Activated T-helper 1 cell treated with anti-CD3 and anti-CD28 coated beads, Interleukin-12 subunit alpha, Interleukin-12 subunit beta, Interleukin-2, Interleukin-4 antibody, amounts not matched to agents 30 ng/mL and 10 ng/mL and 1 ng/mL, durations not matched to agents 14 hours and 24 hours and 36 hours (primary cell): ENCODE measurements around the gene KRT9. TPM values are rescaled to one million over a fixed set of nuclear protein-coding genes. Genes with fewer than 3 reads are reported as not detected.
"Not testable (repeated sequence)": the region's sequence is repeated elsewhere in the genome, so short reads cannot be mapped to it uniquely, and the experiment has no call there.

Experiments
- DNase-seq: peaks from one replicate; pipeline ENCODE4 v3.0.0; 2021; ENCODE audit warnings: low spot score
- H3K27ac Mint-ChIP-seq: one replicate; pipeline ENCODE4 v1.8.0; 2021; ENCODE audit warnings: mild to moderate bottlenecking, mixed read lengths
- H3K27me3 Mint-ChIP-seq: one replicate; pipeline ENCODE4 v1.8.0; 2022; ENCODE audit warnings: mild to moderate bottlenecking, moderate library complexity, mixed read lengths; ENCODE audit not compliant: insufficient read depth
- H3K36me3 Mint-ChIP-seq: one replicate; pipeline ENCODE4 v1.8.0; 2021; ENCODE audit warnings: low read depth, mixed read lengths
- H3K4me1 Mint-ChIP-seq: one replicate; pipeline ENCODE4 v1.8.0; 2021; ENCODE audit warnings: low read depth, mixed read lengths
- H3K4me3 Mint-ChIP-seq: one replicate; pipeline ENCODE4 v1.8.0; 2021; ENCODE audit warnings: mild to moderate bottlenecking, moderate library complexity, mixed read lengths
- H3K9me3 Mint-ChIP-seq: one replicate; pipeline ENCODE4 v1.8.0; 2021; ENCODE audit warnings: mixed read lengths
- intact Hi-C: fragments of 100-400 bp; cut with micrococcal nuclease; formaldehyde crosslinking; loops from one replicate; pipeline ENCODE4 v1.15.1; 2024
- total RNA-seq: library from RNA; stranded (reverse); gene quantifications from 2 replicates; pipeline ENCODE4 v1.2.3, GENCODE V29; 2022

The KRT9 gene
- total RNA-seq, 1 donor from 2014 or later, result not detected

DNA sequence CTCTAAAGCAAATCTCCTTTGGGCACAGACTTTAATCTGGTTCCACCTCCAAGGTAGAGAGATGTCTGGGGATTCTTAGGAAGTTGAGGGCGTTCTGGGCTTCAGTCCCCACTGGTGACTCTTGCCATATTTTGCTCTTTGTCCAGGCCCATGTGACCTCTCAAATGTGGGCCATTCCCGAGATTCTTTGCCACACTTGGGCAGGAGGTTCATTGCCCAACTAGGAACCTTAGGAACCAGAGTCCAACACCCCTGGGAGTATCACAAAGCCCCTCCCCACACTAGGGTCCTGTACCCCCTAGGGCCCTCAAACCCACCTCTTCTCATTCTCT, 8.4 kb upstream of the KRT9 start:
- Mint-ChIP-seq H3K4me1 (no peaks in the 10 kb centered on the region), H3K27ac (no peak overlapping the region), H3K4me3 (no peak overlapping the region), H3K27me3 (peaks cover 23% of the 10 kb centered on the region), H3K9me3 (no peaks in the 10 kb centered on the region), H3K36me3 (no peaks in the 10 kb centered on the region)
- intact Hi-C loops, result no loop called here
- DNase-seq, result no peak

DNA sequence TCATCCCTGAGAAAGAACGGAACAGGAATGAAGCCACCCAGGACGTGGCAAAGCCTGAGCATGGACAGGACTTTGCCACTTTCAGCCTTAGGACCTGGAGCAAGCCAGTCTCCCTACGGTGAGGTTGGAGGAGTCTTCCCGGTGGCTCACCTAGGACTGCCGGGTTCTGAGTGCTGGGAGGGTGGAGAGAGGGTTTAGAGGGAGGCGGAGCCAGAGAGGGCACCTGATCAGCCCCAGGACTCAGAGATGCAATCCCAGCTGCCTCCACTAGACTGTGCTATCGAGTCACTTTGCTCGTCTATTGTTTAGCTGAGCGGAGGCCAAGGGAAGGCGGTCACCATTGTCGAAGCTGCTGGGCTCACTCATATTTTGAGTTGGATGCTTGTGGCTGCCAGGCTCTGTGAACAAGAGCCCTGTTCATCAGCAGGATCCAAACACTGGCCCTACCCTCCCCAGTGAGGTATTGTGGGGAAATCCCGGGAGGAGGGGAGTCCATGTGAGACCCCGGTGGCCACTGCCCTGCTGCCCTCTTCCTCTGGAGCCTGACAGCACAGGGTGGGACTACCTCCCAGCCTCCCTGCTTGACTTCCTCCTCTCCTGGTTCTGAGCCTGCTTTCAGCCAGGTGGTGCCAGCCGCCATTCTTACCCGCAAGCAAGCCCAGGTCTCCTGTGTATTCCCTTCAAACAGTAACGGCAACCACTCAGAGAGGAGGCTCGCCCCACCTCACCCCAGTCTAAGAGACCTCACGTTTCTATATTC, 7.8 kb upstream of the KRT9 start:
- Mint-ChIP-seq H3K4me1 (no peaks in the 10 kb centered on the region), H3K27ac (no peak overlapping the region), H3K27me3 (peaks cover 23% of the 10 kb centered on the region), H3K4me3 (no peak overlapping the region), H3K36me3 (no peaks in the 10 kb centered on the region), H3K9me3 (no peaks in the 10 kb centered on the region)
- intact Hi-C loops, result loop anchor here (1.0 kb wide), 3 partner anchors 30 to 83 kb away; no protein-coding TSS in a partner anchor
- DNase-seq, result peak; percentile 62

DNA sequence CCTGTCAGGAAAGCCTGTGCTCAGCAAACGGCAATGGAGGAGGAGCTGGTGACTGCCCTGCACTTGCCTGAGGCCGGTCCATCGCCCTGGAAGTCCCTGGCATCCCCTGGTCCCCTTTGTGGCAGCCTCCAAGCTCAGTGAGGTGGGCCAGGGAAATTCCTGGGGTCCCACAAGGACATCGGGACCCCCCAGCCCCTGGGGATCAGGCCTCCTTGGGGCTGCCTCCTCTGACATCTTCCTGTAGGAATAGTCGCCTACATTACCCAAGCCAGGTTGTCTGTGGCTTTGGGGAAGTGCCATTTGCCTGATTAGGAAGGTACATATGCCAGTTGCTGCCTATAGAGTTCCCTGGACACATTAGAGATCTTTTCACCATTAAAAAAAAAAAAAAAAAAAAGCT, 7.1 kb upstream of the KRT9 start:
- Mint-ChIP-seq H3K9me3 (no peaks in the 10 kb centered on the region), H3K27ac (no peak overlapping the region), H3K4me1 (no peaks in the 10 kb centered on the region), H3K36me3 (no peaks in the 10 kb centered on the region), H3K27me3 (peaks cover 23% of the 10 kb centered on the region), H3K4me3 (no peak overlapping the region)
- intact Hi-C loops, result loop anchor here (1.0 kb wide), 3 partner anchors 30 to 83 kb away; no protein-coding TSS in a partner anchor
- no peak for DNase-seq

DNA sequence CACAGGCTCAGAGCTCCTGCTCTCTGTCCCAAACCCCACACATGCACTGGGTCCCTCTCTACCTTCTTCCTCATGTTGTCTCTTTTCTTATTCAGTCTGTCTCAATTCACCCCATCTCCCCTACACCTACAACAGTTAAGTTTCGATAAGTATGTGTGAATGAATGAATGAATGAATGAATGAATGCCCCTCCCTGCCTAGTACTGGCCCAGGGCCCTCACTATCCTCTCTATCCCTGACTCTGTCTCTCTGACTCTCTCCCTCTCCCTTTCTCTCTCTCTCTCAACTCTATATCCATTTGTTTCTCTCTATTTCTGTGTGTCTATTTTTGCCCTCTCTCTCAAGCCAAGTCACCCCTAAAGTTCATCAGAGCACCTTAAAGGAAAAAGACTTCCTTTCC, 6.7 kb upstream of the KRT9 start:
- Mint-ChIP-seq H3K4me3 (no peak overlapping the region), H3K27ac (no peak overlapping the region), H3K27me3 (peaks cover 24% of the 10 kb centered on the region), H3K36me3 (no peaks in the 10 kb centered on the region), H3K4me1 (no peaks in the 10 kb centered on the region), H3K9me3 (no peaks in the 10 kb centered on the region)
- DNase-seq, result no peak
- intact Hi-C loops, result no loop called here

DNA sequence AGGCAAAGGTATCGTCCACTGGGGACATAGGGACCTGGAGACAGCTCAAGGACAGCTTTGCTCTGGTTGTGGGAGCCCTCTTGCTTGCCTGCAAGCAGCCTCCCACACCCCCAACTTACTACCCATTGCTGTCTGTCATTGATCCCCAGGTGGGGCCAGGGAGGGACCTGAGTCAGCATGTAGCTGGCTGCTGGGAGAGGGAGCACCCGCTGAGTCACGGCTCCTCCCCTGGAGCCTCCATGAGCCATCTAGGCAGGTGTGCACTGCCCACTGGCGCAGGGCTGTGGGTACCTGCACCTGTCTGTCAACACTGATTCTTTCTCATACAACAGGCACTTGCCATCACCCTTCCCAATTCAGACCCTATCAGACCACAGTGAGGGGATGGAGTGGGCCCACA, 4.9 kb upstream of the KRT9 start:
- H3K4me1 Mint-ChIP-seq, H3K36me3 Mint-ChIP-seq, intact Hi-C loops, DNase-seq, H3K27ac Mint-ChIP-seq, H3K4me3 Mint-ChIP-seq, H3K9me3 Mint-ChIP-seq: not testable (repeated sequence)
- H3K27me3 Mint-ChIP-seq, result peaks cover 26% of the 10 kb centered on the region

DNA sequence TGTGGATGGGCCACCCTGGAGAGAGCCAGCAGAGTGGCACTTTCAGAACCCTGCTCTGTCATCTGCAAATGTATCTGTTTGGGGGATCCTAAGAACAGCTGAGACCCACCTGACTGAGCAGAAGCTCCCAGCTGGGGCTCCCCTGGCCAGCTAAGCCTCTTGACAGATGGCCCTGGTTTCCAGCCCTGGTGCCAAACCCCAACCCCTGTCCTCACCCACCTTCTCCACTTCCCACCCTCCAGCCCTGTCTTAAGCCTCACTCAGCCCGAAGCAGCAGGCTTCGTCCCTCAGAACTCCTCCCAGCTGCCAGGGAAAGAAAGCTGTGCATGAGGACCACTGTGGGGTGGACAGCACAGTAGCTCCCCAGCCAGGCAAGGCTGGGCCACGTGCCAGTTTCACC, 3.5 kb upstream of the KRT9 start:
- Mint-ChIP-seq H3K9me3 (no peaks in the 10 kb centered on the region), H3K4me3 (no peak overlapping the region), H3K4me1 (no peaks in the 10 kb centered on the region), H3K27me3 (peaks cover 27% of the 10 kb centered on the region), H3K27ac (no peak overlapping the region), H3K36me3 (no peaks in the 10 kb centered on the region)
- intact Hi-C loops, result no loop called here
- DNase-seq, result no peak

DNA sequence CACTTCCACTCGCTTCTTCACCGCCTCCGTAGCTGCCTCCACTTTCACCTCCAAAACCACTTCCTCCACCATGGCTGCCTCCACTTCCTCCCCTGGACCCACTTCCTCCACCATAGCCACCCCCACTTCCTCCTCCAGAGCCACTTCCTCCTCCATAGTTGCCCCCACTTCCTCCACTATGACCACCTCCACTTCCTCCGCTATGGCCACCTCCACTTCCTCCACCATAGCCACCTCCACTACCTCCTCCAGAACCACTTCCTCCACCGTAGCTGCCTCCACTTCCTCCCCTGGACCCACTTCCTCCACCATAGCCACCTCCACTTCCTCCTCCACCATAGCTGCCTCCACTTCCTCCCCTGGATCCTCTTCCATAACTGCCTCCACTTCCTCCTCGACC, 4.5 kb downstream of the KRT9 start:
- H3K4me1 Mint-ChIP-seq, result no peaks in the 10 kb centered on the region
- H3K27me3 Mint-ChIP-seq, result peaks cover 24% of the 10 kb centered on the region
- peak overlapping the region; percentile 67 for H3K27ac Mint-ChIP-seq
- no peaks in the 10 kb centered on the region for H3K36me3 Mint-ChIP-seq
- intact Hi-C loops, result no loop called here
- DNase-seq, result no peak
- peaks cover 8% of the 10 kb centered on the region for H3K9me3 Mint-ChIP-seq
- no peak overlapping the region for H3K4me3 Mint-ChIP-seq

DNA sequence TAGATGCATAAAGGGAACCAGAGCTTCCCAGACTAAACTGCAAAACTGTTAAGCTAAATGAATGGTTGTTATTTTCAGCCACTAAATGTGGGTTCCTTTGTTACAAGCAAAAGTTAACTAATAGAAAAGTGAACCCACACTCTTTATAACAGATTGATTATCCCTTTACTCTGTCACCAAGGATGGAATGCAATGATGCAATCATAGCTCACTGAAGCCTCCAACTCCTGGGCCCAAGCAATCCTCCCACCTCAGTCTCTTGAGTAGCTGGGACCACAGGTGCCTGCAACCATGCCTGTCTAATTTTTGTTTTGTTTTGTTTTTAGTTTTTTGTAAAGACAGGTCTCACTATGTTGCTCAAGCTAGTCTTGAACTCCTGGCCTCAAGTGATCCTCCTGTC, 6.5 kb downstream of the KRT9 start:
- Mint-ChIP-seq H3K36me3 (no peaks in the 10 kb centered on the region), H3K4me1 (no peaks in the 10 kb centered on the region), H3K4me3 (no peak overlapping the region), H3K9me3 (peaks cover 8% of the 10 kb centered on the region), H3K27me3 (peaks cover 23% of the 10 kb centered on the region), H3K27ac (no peak overlapping the region)
- DNase-seq, result no peak
- intact Hi-C loops, result no loop called here

DNA sequence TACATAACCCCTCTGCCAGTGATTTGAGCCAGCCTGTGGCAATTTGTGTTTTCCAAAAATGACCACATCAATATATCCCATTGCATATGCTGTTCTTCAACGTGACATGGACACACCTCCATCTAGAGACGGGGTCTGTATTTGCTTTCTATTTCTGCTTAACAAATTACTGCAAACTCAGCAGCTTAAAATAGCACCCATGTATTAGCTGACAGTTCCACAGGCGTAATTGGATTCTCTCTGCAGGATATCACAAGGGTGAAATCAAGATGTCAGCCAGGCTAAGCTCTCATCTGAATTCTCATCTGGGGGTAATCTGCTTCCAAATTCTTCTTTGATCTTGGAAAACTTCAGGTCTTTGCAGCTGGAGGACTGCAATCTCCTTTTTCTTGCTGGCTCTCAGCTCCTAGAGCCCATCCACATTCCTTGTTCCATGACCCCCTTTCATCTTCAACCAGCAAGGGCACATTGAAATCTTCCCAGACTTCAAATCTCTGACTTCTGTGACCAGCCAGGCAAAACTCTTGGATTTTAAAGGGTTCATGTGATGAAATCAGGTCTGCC, 8.2 kb downstream of the KRT9 start:
- Mint-ChIP-seq H3K27ac (no peak overlapping the region), H3K4me3 (no peak overlapping the region), H3K36me3 (no peaks in the 10 kb centered on the region), H3K27me3 (peaks cover 28% of the 10 kb centered on the region), H3K9me3 (peaks cover 8% of the 10 kb centered on the region), H3K4me1 (no peaks in the 10 kb centered on the region)
- DNase-seq, result no peak
- intact Hi-C loops, result no loop called here

DNA sequence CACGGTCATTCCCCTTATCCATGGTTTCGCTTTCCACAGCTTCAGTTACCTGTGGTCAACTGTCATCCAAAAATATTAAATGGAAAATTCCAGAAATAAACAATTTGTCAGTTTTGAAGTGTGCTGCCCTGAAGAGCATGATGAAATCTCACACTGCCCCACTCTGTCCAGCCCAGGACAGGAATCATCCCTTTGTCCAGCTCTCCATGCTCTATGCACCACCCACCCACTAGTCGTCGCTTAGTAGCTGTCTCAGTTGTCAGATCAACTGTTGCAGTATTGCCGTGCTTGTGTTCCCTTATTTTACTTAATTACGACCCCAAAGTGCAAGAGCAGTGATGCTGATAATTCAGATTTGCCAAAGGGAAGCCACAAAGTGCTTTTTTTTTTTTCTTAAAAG, 10.3 kb downstream of the KRT9 start:
- intact Hi-C loops, result no loop called here
- no peaks in the 10 kb centered on the region for H3K4me1 Mint-ChIP-seq
- H3K4me3 Mint-ChIP-seq, result no peak overlapping the region
- no peaks in the 10 kb centered on the region for H3K9me3 Mint-ChIP-seq
- DNase-seq, result no peak
- peaks cover 36% of the 10 kb centered on the region for H3K27me3 Mint-ChIP-seq
- H3K27ac Mint-ChIP-seq, result no peak overlapping the region
- H3K36me3 Mint-ChIP-seq, result no peaks in the 10 kb centered on the region

DNA sequence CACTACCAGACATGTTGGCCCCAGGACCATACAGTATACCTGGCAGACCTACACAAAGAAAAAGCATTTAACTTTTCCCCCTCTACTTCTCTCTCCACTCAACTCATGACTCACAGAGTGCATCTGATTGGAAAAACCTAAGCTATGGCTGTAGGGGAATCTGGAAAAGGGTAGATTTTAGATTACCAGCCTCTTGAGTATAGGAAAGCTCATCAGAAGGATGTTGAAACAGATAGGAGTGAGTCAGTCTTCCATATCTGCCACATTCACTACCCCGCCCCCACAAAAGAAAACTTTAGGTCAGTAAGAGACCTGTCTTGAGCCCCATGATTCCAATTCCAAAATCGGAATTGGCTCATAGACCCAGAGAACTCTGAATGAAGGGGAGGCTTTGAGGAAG, 12.3 kb downstream of the KRT9 start:
- Mint-ChIP-seq H3K9me3 (no peaks in the 10 kb centered on the region), H3K4me1 (no peaks in the 10 kb centered on the region), H3K36me3 (no peaks in the 10 kb centered on the region), H3K27me3 (peaks cover 32% of the 10 kb centered on the region), H3K4me3 (no peak overlapping the region), H3K27ac (no peak overlapping the region)
- intact Hi-C loops, result no loop called here
- no peak for DNase-seq

DNA sequence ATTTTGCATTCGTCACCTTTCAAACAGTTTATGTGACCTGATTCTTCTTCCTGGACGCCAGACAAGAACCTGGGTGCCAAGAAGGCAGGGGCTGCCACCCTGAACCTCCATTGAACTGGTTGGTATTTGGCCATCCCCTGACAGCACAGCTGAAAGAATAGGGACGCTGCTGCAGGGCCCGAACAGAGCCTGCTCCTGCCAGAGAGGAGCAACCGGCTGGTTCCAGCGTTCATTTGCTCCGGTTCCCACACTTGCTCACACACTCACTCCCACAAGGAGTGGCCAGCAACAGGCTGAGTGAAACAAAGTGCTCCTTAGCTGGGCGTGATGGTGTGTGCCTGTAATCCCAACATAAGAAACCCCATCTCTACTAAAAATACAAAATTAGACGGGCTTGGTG, 14.9 kb downstream of the KRT9 start:
- Mint-ChIP-seq H3K4me3 (no peak overlapping the region), H3K27me3 (peaks cover 22% of the 10 kb centered on the region), H3K9me3 (no peaks in the 10 kb centered on the region), H3K27ac (no peak overlapping the region), H3K4me1 (no peaks in the 10 kb centered on the region), H3K36me3 (no peaks in the 10 kb centered on the region)
- no peak for DNase-seq
- intact Hi-C loops, result no loop called here

DNA sequence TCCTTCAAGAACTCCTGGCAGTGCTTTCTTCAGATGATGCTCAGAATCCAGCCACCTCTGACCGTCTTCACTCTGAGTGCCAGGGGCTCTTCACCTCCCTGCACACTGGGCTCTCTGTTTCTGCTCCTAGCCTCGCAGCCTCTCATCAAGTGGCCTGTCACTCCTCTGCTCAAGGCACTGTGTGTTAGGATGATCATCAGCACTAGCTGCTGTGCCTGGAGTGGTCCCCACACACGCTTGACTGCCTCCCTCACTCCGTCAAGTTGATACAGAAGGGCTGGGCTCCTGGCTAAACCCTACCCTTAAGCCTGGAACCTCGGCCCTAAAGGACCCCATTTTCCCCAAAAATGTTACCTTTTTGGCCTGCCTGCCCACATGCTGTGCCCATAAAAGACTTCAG, 15.6 kb downstream of the KRT9 start:
- intact Hi-C loops, result no loop called here

More for the DNA sequence above, 15.6 kb downstream of the KRT9 start:
- no peaks in the 10 kb centered on the region for H3K36me3 Mint-ChIP-seq
- no peak overlapping the region for H3K4me3 Mint-ChIP-seq
- no peak overlapping the region for H3K27ac Mint-ChIP-seq
- H3K4me1 Mint-ChIP-seq, result no peaks in the 10 kb centered on the region
- DNase-seq, result no peak
- H3K9me3 Mint-ChIP-seq, result no peaks in the 10 kb centered on the region
- H3K27me3 Mint-ChIP-seq, result peaks cover 16% of the 10 kb centered on the region
